Neural crest cell (in vitro differentiated cells): Measurements from ENCODE around the gene MGAT3. TPM values are rescaled to one million over a fixed set of nuclear protein-coding genes. Genes with fewer than 3 reads are reported as not detected.

Source experiments
- DNase-seq: peaks from one replicate; pipeline ENCODE4 v3.0.0; 2021; ENCODE audit warnings: low read depth, mixed read lengths, low spot score
- H3K27ac Mint-ChIP-seq: one replicate; pipeline ENCODE4 v1.8.0; 2021; ENCODE audit warnings: mild to moderate bottlenecking, mixed read lengths; ENCODE audit not compliant: unreplicated experiment
- H3K27me3 Mint-ChIP-seq: 2 replicates; pipeline ENCODE4 v1.8.0; 2021; ENCODE audit warnings: low read depth, mild to moderate bottlenecking, mixed read lengths
- H3K36me3 Mint-ChIP-seq: 2 replicates; pipeline ENCODE4 v1.8.0; 2021; ENCODE audit warnings: low read depth, mild to moderate bottlenecking, mixed read lengths
- H3K4me1 Mint-ChIP-seq: 2 replicates; pipeline ENCODE4 v1.8.0; 2021; ENCODE audit warnings: mixed read lengths
- H3K4me3 Mint-ChIP-seq: one replicate; pipeline ENCODE4 v1.8.0; 2021; ENCODE audit warnings: mild to moderate bottlenecking, mixed read lengths
- H3K9me3 Mint-ChIP-seq: 2 replicates; pipeline ENCODE4 v1.8.0; 2021; ENCODE audit warnings: mixed read lengths
- total RNA-seq: library from RNA; stranded (reverse); gene quantifications from 2 replicates; pipeline ENCODE4 v1.2.1, GENCODE V29; 2021
- TF ChIP-seq, protein P1 (sequence below): fragments of 200-600 bp; sonication (generic); conservative IDR thresholded peaks from 2 replicates; pipeline ENCODE4 v1.5.0; 2021; ENCODE audit warnings: antibody characterized with exemption, mild to moderate bottlenecking

MGAT3 gene
- total RNA-seq, 1 donor from 2014 or later = 20.3 TPM

DNA sequence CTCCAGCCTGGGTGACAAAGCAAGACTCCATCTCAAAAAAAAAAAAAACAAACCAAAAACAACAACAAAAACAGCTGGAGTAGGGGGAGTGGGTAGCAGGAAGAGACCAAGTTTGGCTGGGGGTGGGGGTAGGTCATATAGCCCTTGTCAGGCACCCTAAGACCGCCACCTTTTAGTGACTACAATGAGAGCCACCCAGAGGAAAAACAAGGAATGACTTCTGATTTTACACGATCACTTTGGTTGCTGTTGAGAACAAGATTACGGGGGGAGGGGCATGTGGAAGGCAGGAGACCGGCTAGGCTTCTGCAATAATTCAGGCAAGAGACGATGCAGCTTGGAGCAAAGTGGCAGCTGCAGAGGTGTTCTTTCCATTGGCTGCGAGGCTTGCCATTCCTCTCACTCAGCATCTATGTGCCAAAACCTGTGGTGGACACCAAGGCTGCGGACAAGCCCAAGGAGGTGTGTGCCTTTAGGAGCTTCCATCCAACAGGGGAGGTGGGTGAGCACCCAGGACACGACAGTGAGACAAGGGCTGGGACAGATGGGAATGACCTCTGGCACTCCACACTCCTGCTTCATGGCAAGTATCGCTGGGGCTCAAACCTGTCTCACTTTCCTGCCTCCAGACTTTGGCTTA, 74.0 kb downstream of the MGAT3 start:
- no peak overlapping the region for H3K27ac Mint-ChIP-seq
- H3K27me3 Mint-ChIP-seq = peaks cover 17% of the 10 kb centered on the region
- H3K4me1 Mint-ChIP-seq = peaks cover 63% of the 10 kb centered on the region
- H3K36me3 Mint-ChIP-seq = peaks cover 6% of the 10 kb centered on the region
- H3K9me3 Mint-ChIP-seq = no peaks in the 10 kb centered on the region
- H3K4me3 Mint-ChIP-seq = peak overlapping the region; percentile 98
- peak; percentile 17 for DNase-seq
- TF ChIP-seq, protein P1, sequence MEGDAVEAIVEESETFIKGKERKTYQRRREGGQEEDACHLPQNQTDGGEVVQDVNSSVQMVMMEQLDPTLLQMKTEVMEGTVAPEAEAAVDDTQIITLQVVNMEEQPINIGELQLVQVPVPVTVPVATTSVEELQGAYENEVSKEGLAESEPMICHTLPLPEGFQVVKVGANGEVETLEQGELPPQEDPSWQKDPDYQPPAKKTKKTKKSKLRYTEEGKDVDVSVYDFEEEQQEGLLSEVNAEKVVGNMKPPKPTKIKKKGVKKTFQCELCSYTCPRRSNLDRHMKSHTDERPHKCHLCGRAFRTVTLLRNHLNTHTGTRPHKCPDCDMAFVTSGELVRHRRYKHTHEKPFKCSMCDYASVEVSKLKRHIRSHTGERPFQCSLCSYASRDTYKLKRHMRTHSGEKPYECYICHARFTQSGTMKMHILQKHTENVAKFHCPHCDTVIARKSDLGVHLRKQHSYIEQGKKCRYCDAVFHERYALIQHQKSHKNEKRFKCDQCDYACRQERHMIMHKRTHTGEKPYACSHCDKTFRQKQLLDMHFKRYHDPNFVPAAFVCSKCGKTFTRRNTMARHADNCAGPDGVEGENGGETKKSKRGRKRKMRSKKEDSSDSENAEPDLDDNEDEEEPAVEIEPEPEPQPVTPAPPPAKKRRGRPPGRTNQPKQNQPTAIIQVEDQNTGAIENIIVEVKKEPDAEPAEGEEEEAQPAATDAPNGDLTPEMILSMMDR = peak; percentile 46

DNA sequence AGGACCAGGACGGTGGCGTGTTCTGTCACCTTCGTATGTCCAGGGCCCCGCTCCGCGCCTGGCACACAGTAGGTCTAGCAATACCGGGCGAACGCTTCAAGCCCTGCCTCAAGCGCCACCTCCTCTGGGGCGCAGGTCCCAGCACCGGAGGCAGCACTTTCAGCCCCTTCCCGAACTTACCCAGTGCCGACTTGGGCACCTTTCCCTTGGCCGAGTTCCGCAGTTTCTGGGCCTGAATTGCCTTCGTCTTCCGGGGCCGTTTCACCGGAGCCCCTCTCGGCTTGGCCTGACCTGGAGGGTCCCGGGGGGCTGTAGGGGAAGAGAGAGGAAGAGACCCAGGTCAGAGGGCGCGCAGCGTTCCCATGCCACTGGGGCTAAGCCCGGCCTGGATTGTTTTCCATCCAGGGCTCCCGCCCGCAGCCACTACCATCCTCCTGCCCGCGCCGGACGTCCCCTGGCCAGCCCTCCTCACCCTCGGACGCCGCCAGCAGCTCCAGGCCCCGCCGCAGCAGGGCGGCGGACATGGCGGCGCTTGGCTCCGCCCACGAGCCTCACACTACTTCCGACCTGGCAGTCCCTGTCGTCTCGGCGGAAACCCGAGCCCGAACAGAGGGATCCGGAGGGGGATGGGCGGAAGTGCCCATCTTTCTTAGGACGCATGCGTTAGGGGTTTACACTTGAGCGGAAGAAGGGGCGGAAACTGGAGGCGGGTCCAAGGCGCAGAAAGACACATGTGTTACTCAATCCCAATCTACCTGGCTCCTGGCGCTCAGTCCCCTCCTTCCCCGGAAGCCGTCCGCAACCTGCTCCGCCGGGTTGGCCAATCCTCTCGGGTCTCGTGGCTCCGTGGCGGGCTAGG, 75.6 kb downstream of the MGAT3 start, which contains the start of gene RPS19BP1:
Gene RPS19BP1, minus strand, starts transcription at position 534 of the 859 bp plus-strand sequence. Its CDS starts 10 bp downstream, at position 524.
- Mint-ChIP-seq H3K9me3 (no peaks in the 10 kb centered on the region), H3K27me3 (peaks cover 13% of the 10 kb centered on the region), H3K4me1 (peaks cover 58% of the 10 kb centered on the region), H3K27ac (peak within 1 kb of the TSS; percentile 90), H3K4me3 (peak within 1 kb of the TSS; percentile 98), H3K36me3 (peaks cover 6% of the 10 kb centered on the region)
- DNase-seq = peak; percentile 98
- TF ChIP-seq, protein P1 = no peak

GRCh38 chr22:39534092-39534506, 77.3 kb downstream of the MGAT3 start:
- DNase-seq = no peak
- Mint-ChIP-seq H3K27me3 (peaks cover 12% of the 10 kb centered on the region), H3K4me3 (peak overlapping the region; percentile 68), H3K27ac (no peak overlapping the region), H3K36me3 (peaks cover 6% of the 10 kb centered on the region), H3K4me1 (peaks cover 42% of the 10 kb centered on the region), H3K9me3 (no peaks in the 10 kb centered on the region)
- TF ChIP-seq, protein P1 = no peak

GRCh38 chr22:39534591-39535356, 78.0 kb downstream of the MGAT3 start:
- DNase-seq = peak; percentile 99
- H3K27ac Mint-ChIP-seq = peak overlapping the region; percentile 78
- peaks cover 10% of the 10 kb centered on the region for H3K27me3 Mint-ChIP-seq
- H3K9me3 Mint-ChIP-seq = no peaks in the 10 kb centered on the region
- H3K4me1 Mint-ChIP-seq = peaks cover 36% of the 10 kb centered on the region
- peak overlapping the region; percentile 68 for H3K4me3 Mint-ChIP-seq
- H3K36me3 Mint-ChIP-seq = peaks cover 6% of the 10 kb centered on the region
- TF ChIP-seq, protein P1 = peak; percentile 99

- TF ChIP-seq, protein P1 = no peak
- Mint-ChIP-seq H3K27ac (no peak overlapping the region), H3K4me1 (peaks cover 31% of the 10 kb centered on the region), H3K27me3 (peaks cover 10% of the 10 kb centered on the region), H3K4me3 (no peak overlapping the region), H3K36me3 (peaks cover 3% of the 10 kb centered on the region), H3K9me3 (no peaks in the 10 kb centered on the region)
- no peak for DNase-seq
Measured at GRCh38 chr22:39535357-39535725, 78.5 kb downstream of the MGAT3 start.
